ENCODE results near the gene NTM. TPM values are rescaled to one million over a fixed set of nuclear protein-coding genes. Genes with fewer than 3 reads are reported as not detected.

The NTM gene
- total RNA-seq, 1 donor from 2014 or later: 9.9 TPM

DNA sequence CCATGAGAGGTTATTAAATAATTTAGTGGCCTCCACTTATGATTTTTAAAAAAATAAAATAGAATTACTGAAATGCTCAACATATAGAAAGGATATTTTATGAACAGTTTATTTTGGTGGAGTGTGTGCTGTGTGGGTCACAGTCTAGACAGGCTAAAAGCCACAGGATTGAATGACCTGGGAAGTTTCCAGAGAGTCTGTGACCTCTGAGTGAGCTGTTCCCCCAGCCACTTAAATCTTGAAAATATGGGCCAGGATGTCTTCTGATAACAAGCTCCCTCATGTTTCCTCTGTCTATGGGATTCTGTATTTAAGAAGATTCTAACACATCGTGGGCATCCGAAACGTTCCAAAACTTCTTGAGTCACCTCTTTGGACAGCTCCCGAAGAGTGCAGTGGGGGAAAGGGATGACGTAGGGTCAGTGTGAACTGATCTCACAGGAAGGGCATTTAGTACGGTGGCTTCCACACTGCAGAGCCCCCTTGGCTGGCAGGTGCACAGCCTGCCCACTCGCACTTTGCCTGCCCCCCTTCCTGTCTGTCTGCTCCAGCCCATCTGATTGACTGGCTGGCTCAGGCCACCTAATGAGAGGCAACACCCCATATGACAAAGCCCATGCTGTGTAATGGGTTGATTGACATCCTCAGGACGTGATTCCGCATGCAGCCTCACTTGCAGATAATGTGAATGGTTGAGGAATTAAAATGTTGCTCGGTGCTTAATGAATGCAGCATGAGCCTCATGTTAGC is 97.4 kb downstream of the NTM start:
- Histone ChIP-seq H3K9ac (ENCODE audit: low read depth in 1 of 3, low read length in 3 of 3) (no peak overlapping the region), H3K9me3 (ENCODE audit: control insufficient read depth in 3 of 3, low read length in 3 of 3) (no peaks in the 10 kb centered on the region), H3K4me3 (ENCODE audit: low read length in 3 of 3) (no peak overlapping the region), H3K27me3 (ENCODE audit: control insufficient read depth in 3 of 3, insufficient read depth in 3 of 3, low read length in 3 of 3) (peaks cover 10 to 24% (median 13%) of the 10 kb centered on the region in 3 donors), H3K4me1 (ENCODE audit: control insufficient read depth in 3 of 3, insufficient read depth in 3 of 3, low read length in 3 of 3) (peaks cover 0 to 2% (median 0%) of the 10 kb centered on the region in 3 donors), H3K36me3 (ENCODE audit: control insufficient read depth in 3 of 3, insufficient read depth in 3 of 3, low read length in 3 of 3) (no peaks in the 10 kb centered on the region), H3K27ac (ENCODE audit: low read depth, low read length) (no peak overlapping the region)

DNA sequence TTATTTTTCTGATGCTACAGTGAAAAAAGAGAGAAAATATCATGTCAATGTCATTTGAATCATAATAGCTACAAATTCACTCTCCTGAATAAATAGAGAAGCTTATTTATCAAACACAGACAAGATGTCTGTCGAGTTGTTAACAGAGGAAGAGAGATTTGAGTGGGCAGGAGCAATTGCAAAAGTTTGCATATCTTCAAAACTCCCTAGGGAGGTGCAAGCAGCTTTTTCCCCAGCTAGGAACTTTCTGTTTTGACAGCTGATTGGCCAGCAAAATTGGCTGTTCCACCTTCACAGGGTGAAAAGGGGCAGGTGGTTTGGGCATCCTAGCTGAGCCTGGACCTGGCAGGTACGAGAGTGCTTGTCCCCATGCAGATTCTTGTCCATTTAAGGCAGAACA is 98.2 kb downstream of the NTM start:
- H3K4me3 ChIP-seq (ENCODE audit: low read length in 3 of 3): no peak overlapping the region
- H3K4me1 ChIP-seq (ENCODE audit: control insufficient read depth in 3 of 3, insufficient read depth in 3 of 3, low read length in 3 of 3): peaks cover 0 to 2% (median 0%) of the 10 kb centered on the region in 3 donors
- H3K36me3 ChIP-seq (ENCODE audit: control insufficient read depth in 3 of 3, insufficient read depth in 3 of 3, low read length in 3 of 3): no peaks in the 10 kb centered on the region
- H3K27ac ChIP-seq (ENCODE audit: low read depth, low read length): no peak overlapping the region
- no peaks in the 10 kb centered on the region for H3K9me3 ChIP-seq (ENCODE audit: control insufficient read depth in 3 of 3, low read length in 3 of 3)
- no peak overlapping the region for H3K9ac ChIP-seq (ENCODE audit: low read depth in 1 of 3, low read length in 3 of 3)
- H3K27me3 ChIP-seq (ENCODE audit: control insufficient read depth in 3 of 3, insufficient read depth in 3 of 3, low read length in 3 of 3): peaks cover 7 to 24% (median 7%) of the 10 kb centered on the region in 3 donors

DNA sequence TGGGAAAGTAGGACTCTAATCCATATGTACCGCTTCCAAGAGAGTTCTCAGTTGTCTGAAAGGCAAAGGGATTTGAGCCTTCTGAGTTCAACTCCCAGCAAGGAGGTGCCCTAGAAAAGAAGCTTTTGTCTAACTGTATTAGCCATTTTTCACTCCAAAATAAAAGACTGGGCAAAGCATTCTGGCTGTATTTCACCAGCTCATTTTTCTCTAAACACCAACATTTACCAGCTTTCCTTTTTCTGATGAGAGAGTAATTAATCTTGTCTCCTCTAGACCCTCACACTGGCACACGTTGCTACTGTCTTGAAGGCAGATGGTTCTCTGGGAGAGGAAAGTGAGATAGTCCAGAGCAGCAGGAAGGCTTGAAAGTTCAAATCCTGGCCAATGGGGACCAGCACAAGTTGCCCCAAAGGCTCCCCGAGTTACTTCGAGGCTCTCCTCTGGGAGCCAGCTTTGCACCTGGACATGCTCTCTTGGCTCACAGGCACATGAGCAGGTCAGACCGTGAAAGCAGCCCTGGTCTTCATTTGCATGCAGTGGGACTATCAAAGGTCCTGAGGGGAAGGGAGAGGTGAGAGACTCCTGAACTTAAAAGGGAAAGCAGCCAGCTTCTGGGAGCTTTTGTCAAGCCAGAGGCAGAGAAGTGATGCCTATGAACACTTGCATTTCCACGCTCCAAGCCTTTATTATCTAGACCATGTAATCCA is 100.0 kb downstream of the NTM start:
- H3K27me3 ChIP-seq (ENCODE audit: control insufficient read depth in 3 of 3, insufficient read depth in 3 of 3, low read length in 3 of 3): peaks cover 0 to 14% (median 5%) of the 10 kb centered on the region in 3 donors

DNA sequence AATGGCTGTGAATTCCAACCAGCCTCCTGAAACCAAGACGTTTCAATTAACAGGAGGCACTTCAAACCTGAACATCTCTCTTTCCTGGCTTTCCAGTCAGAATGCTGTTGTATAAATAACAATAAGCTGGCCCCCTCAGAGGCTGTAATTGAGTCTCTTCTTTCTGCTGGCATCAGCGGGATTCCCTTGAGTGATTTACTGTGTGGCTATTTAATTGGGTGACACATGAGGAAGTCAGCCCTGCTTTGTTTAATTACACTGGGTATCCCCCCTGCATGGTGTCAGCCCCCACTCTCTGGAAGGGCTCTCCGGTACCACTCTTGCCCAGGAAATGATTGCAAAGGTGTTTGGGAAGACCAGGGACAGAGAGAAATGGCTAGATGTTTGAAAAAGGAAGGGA is 101.6 kb downstream of the NTM start:
- Histone ChIP-seq H3K4me3 (ENCODE audit: low read length in 3 of 3) (no peak overlapping the region), H3K36me3 (ENCODE audit: control insufficient read depth in 3 of 3, insufficient read depth in 3 of 3, low read length in 3 of 3) (no peaks in the 10 kb centered on the region), H3K4me1 (ENCODE audit: control insufficient read depth in 3 of 3, insufficient read depth in 3 of 3, low read length in 3 of 3) (no peaks in the 10 kb centered on the region), H3K9ac (ENCODE audit: low read depth in 1 of 3, low read length in 3 of 3) (no peak overlapping the region), H3K9me3 (ENCODE audit: control insufficient read depth in 3 of 3, low read length in 3 of 3) (no peaks in the 10 kb centered on the region), H3K27me3 (ENCODE audit: control insufficient read depth in 3 of 3, insufficient read depth in 3 of 3, low read length in 3 of 3) (peaks cover 0 to 14% (median 5%) of the 10 kb centered on the region in 3 donors), H3K27ac (ENCODE audit: low read depth, low read length) (no peak overlapping the region)

More for the DNA sequence above, 100.0 kb downstream of the NTM start:
- no peak overlapping the region for H3K27ac ChIP-seq (ENCODE audit: low read depth, low read length)
- H3K4me1 ChIP-seq (ENCODE audit: control insufficient read depth in 3 of 3, insufficient read depth in 3 of 3, low read length in 3 of 3): peaks cover 0 to 2% (median 0%) of the 10 kb centered on the region in 3 donors
- no peak overlapping the region for H3K9ac ChIP-seq (ENCODE audit: low read depth in 1 of 3, low read length in 3 of 3)
- no peaks in the 10 kb centered on the region for H3K9me3 ChIP-seq (ENCODE audit: control insufficient read depth in 3 of 3, low read length in 3 of 3)
- H3K4me3 ChIP-seq (ENCODE audit: low read length in 3 of 3): no peak overlapping the region
- no peaks in the 10 kb centered on the region for H3K36me3 ChIP-seq (ENCODE audit: control insufficient read depth in 3 of 3, insufficient read depth in 3 of 3, low read length in 3 of 3)

DNA sequence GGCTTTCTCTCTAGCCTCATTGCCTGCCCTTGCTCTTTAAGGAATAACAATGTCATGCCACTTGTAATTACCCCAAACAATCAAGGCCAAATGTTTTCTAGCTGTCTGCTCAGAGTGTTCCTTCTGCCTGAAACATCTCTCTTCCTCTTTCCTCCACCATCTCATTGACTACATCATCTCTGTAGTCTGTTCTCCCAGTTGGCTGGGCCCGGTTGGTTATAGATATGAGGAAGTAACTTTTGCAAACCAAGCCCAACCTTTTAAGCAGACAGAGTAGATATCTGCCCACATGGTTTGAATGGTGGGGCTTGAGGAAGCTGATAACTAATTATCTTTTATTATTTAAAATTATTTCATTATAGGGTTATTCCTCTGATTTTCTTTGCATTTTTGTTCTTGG is 104.5 kb downstream of the NTM start:
- no peaks in the 10 kb centered on the region for H3K4me1 ChIP-seq (ENCODE audit: control insufficient read depth in 3 of 3, insufficient read depth in 3 of 3, low read length in 3 of 3)
- H3K27ac ChIP-seq (ENCODE audit: low read depth, low read length): no peak overlapping the region
- no peak overlapping the region for H3K4me3 ChIP-seq (ENCODE audit: low read length in 3 of 3)
- H3K9me3 ChIP-seq (ENCODE audit: control insufficient read depth in 3 of 3, low read length in 3 of 3): no peaks in the 10 kb centered on the region
- H3K9ac ChIP-seq (ENCODE audit: low read depth in 1 of 3, low read length in 3 of 3): no peak overlapping the region
- H3K27me3 ChIP-seq (ENCODE audit: control insufficient read depth in 3 of 3, insufficient read depth in 3 of 3, low read length in 3 of 3): peaks cover 0 to 5% (median 4%) of the 10 kb centered on the region in 3 donors
- no peaks in the 10 kb centered on the region for H3K36me3 ChIP-seq (ENCODE audit: control insufficient read depth in 3 of 3, insufficient read depth in 3 of 3, low read length in 3 of 3)

DNA sequence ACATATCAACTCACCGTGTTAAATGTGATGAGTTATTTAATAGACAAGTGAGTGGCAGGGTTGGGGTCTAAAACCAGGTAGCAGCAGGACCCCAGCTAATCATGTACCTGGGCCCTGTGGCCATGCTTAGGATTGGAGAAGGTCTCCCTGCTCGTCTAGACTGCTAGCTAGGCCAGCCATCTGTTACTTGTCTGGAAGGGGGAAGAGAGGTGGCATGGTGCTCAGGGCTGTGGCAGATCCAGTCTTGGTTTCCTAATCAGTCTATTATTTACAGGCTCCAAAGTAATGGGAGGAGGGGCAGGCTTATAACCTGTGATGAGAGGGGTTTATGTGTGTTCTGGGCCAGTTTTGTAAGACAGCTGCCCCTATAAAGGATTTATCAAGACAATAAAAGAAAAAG is 105.9 kb downstream of the NTM start:
- Histone ChIP-seq H3K27me3 (ENCODE audit: control insufficient read depth in 3 of 3, insufficient read depth in 3 of 3, low read length in 3 of 3) (no peaks in the 10 kb centered on the region), H3K9ac (ENCODE audit: low read depth in 1 of 3, low read length in 3 of 3) (no peak overlapping the region), H3K27ac (ENCODE audit: low read depth, low read length) (no peak overlapping the region), H3K9me3 (ENCODE audit: control insufficient read depth in 3 of 3, low read length in 3 of 3) (no peaks in the 10 kb centered on the region), H3K36me3 (ENCODE audit: control insufficient read depth in 3 of 3, insufficient read depth in 3 of 3, low read length in 3 of 3) (no peaks in the 10 kb centered on the region), H3K4me3 (ENCODE audit: low read length in 3 of 3) (no peak overlapping the region), H3K4me1 (ENCODE audit: control insufficient read depth in 3 of 3, insufficient read depth in 3 of 3, low read length in 3 of 3) (no peaks in the 10 kb centered on the region)

DNA sequence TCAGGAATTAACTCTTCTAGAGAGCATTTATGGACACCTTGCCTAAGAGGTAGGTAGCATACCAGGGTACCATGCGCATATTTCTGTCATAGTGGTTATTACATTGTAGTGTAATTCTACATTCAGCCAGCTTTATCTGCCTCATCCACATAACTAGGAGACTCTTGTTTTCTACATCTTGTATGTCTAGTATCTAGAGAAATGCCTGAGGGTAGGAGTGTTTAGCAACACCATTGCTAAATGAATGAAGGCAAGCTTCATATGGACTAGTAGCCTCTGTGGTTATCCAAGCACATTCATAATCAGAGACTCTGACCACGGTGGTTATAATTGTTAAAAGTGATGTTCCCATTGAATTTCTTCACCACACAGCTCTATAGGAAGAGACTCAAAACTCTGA is 107.9 kb downstream of the NTM start:
- H3K9me3 ChIP-seq (ENCODE audit: control insufficient read depth in 3 of 3, low read length in 3 of 3): no peaks in the 10 kb centered on the region
- H3K36me3 ChIP-seq (ENCODE audit: control insufficient read depth in 3 of 3, insufficient read depth in 3 of 3, low read length in 3 of 3): no peaks in the 10 kb centered on the region
- H3K4me1 ChIP-seq (ENCODE audit: control insufficient read depth in 3 of 3, insufficient read depth in 3 of 3, low read length in 3 of 3): no peaks in the 10 kb centered on the region
- H3K9ac ChIP-seq (ENCODE audit: low read depth in 1 of 3, low read length in 3 of 3): no peak overlapping the region
- H3K27me3 ChIP-seq (ENCODE audit: control insufficient read depth in 3 of 3, insufficient read depth in 3 of 3, low read length in 3 of 3): no peaks in the 10 kb centered on the region
- no peak overlapping the region for H3K27ac ChIP-seq (ENCODE audit: low read depth, low read length)
- no peak overlapping the region for H3K4me3 ChIP-seq (ENCODE audit: low read length in 3 of 3)

DNA sequence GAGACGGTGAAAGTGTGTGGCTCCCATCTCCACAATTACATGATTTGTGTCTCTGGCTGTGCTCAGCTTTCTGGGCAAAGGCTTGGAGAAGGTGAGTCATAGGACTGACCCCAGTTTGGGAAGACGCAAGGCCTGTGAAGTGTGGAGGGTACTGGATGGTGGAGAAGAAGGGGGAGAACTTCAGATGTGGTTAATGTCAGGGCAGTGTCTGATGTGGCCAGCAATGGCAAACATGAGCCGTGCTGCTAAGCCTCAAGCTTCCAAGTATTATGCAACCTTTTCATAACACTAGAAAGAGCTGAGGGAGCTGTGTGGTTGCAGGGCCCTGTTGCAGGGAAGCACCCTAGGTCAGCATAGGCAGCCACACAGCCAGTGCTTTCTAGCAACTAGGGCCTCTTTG is 110.9 kb downstream of the NTM start:
- no peaks in the 10 kb centered on the region for H3K4me1 ChIP-seq (ENCODE audit: control insufficient read depth in 3 of 3, insufficient read depth in 3 of 3, low read length in 3 of 3)
- H3K27ac ChIP-seq (ENCODE audit: low read depth, low read length): no peak overlapping the region
- no peaks in the 10 kb centered on the region for H3K36me3 ChIP-seq (ENCODE audit: control insufficient read depth in 3 of 3, insufficient read depth in 3 of 3, low read length in 3 of 3)
- H3K9me3 ChIP-seq (ENCODE audit: control insufficient read depth in 3 of 3, low read length in 3 of 3): no peaks in the 10 kb centered on the region
- H3K27me3 ChIP-seq (ENCODE audit: control insufficient read depth in 3 of 3, insufficient read depth in 3 of 3, low read length in 3 of 3): no peaks in the 10 kb centered on the region
- H3K4me3 ChIP-seq (ENCODE audit: low read length in 3 of 3): no peak overlapping the region
- no peak overlapping the region for H3K9ac ChIP-seq (ENCODE audit: low read depth in 1 of 3, low read length in 3 of 3)

DNA sequence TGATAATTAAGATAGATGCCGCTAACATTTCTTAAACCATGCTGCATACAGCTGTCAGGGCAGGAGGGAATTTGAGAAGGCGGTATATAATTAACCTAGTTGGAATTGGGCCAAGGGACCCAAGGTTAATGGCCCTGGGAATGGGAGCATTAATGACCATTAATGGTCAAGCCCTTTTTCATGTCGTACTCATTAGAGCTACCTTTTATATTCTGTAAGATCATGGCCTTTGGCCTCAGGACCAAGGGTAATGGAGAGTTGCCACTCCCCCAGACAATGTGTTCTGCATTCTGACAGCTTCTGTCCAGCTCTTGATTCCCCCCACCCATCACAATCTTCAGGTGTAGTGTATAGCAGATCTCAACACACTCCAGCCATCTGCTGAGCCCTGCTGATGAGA is 111.6 kb downstream of the NTM start:
- Histone ChIP-seq H3K4me3 (ENCODE audit: low read length in 3 of 3) (no peak overlapping the region), H3K4me1 (ENCODE audit: control insufficient read depth in 3 of 3, insufficient read depth in 3 of 3, low read length in 3 of 3) (no peaks in the 10 kb centered on the region), H3K27ac (ENCODE audit: low read depth, low read length) (no peak overlapping the region), H3K9me3 (ENCODE audit: control insufficient read depth in 3 of 3, low read length in 3 of 3) (no peaks in the 10 kb centered on the region), H3K36me3 (ENCODE audit: control insufficient read depth in 3 of 3, insufficient read depth in 3 of 3, low read length in 3 of 3) (no peaks in the 10 kb centered on the region), H3K9ac (ENCODE audit: low read depth in 1 of 3, low read length in 3 of 3) (no peak overlapping the region), H3K27me3 (ENCODE audit: control insufficient read depth in 3 of 3, insufficient read depth in 3 of 3, low read length in 3 of 3) (no peaks in the 10 kb centered on the region)

DNA sequence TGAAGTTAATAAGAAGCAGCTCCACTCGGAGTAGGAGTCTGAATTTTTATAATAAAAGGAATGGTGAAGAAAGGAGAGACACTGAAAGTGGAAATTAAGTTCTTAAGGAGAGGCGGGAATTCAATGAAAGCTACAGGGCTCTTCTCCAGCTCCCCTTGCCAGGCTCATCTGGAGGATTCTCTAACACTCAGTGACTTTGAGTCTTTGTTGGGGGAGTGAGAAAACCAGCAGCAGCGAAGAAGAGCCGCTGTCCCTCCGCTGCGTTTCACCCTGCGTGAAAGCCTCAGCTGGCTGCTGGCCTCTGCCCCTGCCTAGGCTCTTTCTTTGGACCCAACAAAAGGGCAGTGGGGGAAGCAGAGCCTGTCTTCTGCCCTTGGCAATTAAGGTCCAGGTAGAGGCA is 113.0 kb downstream of the NTM start:
- H3K36me3 ChIP-seq (ENCODE audit: control insufficient read depth in 3 of 3, insufficient read depth in 3 of 3, low read length in 3 of 3): no peaks in the 10 kb centered on the region
- peaks cover 5% of the 10 kb centered on the region in 3 donors for H3K4me1 ChIP-seq (ENCODE audit: control insufficient read depth in 3 of 3, insufficient read depth in 3 of 3, low read length in 3 of 3)
- no peaks in the 10 kb centered on the region for H3K9me3 ChIP-seq (ENCODE audit: control insufficient read depth in 3 of 3, low read length in 3 of 3)
- H3K27me3 ChIP-seq (ENCODE audit: control insufficient read depth in 3 of 3, insufficient read depth in 3 of 3, low read length in 3 of 3): no peaks in the 10 kb centered on the region
- no peak overlapping the region for H3K9ac ChIP-seq (ENCODE audit: low read depth in 1 of 3, low read length in 3 of 3)
- H3K27ac ChIP-seq (ENCODE audit: low read depth, low read length): no peak overlapping the region
- no peak overlapping the region for H3K4me3 ChIP-seq (ENCODE audit: low read length in 3 of 3)
